GM18511 (cell line): Measurements from ENCODE around the gene FBXL15.

Experiments
- ATAC-seq: cut with Tn5 transposase; IDR thresholded peaks from one replicate; pipeline ENCODE4 v1.9.1; 2021; ENCODE audit warnings: mild to moderate bottlenecking, moderate library complexity; ENCODE audit not compliant: unreplicated experiment

The FBXL15 gene

GRCh38 chr10:102424916-102425315 lies 4.3 kb downstream of the FBXL15 start:
- ATAC-seq = no peak

- no peak for ATAC-seq
These were observed 4.8 kb downstream of the FBXL15 start for GRCh38 chr10:102425444-102425843.

- ATAC-seq = no peak
These were observed 6.2 kb downstream of the FBXL15 start for GRCh38 chr10:102426803-102427287.

GRCh38 chr10:102429468-102429867 lies 8.8 kb downstream of the FBXL15 start:
- ATAC-seq = no peak

- ATAC-seq = no peak
These were observed 11.0 kb downstream of the FBXL15 start for GRCh38 chr10:102431452-102432124.

- peak; percentile 79 for ATAC-seq
These were observed 11.7 kb downstream of the FBXL15 start, which contains the start of gene CUEDC2 for GRCh38 chr10:102432162-102432950. CUEDC2 (minus strand) TSS chr10:102432574; CDS start chr10:102425188, 7,386 bp downstream.

GRCh38 chr10:102433619-102434046 lies 13.0 kb downstream of the FBXL15 start:
- ATAC-seq = no peak

- ATAC-seq = no peak
These were observed 13.9 kb downstream of the FBXL15 start for GRCh38 chr10:102434394-102435132.

- no peak for ATAC-seq
These were observed 14.5 kb downstream of the FBXL15 start for GRCh38 chr10:102435133-102435497.

GRCh38 chr10:102435529-102436233 lies 15.0 kb downstream of the FBXL15 start:
- ATAC-seq = no peak

GRCh38 chr10:102436312-102436711 lies 15.7 kb downstream of the FBXL15 start:
- no peak for ATAC-seq

- ATAC-seq = no peak
These were observed 16.9 kb downstream of the FBXL15 start for GRCh38 chr10:102437515-102437914.

GRCh38 chr10:102438374-102438773 lies 17.7 kb downstream of the FBXL15 start:
- ATAC-seq = no peak

GRCh38 chr10:102444851-102445250 lies 24.2 kb downstream of the FBXL15 start:
- no peak for ATAC-seq

- no peak for ATAC-seq
These were observed 28.9 kb downstream of the FBXL15 start for GRCh38 chr10:102449321-102450123.

GRCh38 chr10:102450124-102450373 lies 29.4 kb downstream of the FBXL15 start:
- no peak for ATAC-seq

GRCh38 chr10:102450374-102451104 lies 29.9 kb downstream of the FBXL15 start:
- ATAC-seq = peak; percentile 73

- ATAC-seq = no peak
These were observed 30.7 kb downstream of the FBXL15 start, which contains the start of gene C10orf95 for GRCh38 chr10:102451105-102451969. C10orf95 (minus strand) TSS chr10:102451543; CDS start chr10:102451093, 450 bp downstream.
